ENCODE measurements around the gene JPH3. TPM values are rescaled to one million over a fixed set of nuclear protein-coding genes. Genes with fewer than 3 reads are reported as not detected.
A peak's percentile ranks its signal among the peaks of the same experiment; 100 is the strongest.

The JPH3 gene
- total and polyA plus RNA-seq, 2 experiments from 2014 or later: not detected

DNA sequence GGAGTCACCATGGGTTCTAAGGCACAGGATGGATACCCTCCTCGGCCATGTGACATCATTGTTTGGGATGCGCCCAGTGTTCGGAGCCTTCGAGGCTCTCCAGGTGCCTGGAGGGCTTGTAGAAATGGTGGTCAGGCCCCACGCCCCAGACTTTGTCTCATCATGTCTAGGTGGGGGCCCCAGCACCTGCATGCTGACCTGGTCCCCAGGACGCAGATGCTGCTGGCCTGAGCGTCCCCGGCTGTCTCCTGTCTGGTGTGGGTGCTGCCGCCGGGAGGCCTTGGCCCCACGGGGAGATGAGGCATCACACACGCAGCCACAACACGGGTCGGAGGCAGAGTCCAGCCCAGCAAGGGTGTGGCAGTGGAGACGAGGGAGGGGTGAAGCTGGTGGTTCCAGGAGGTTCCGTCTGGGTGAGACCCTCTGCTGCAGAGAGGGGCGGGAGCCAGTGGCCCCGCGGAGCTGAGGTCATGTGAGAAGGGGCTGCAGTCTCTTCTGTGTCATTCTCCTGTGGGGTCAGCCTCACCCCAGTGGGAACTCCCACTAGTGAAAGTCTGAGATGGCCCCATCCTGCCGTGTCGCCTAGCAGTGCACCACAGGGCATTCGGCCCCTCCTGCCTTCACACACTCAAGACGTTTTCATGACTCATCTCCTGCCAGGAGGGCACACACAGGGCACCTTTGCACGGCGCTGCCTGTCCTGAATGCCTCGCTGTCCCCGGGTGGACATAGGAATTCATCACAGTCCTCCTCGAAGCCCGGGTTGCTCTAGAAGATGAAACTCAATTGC is 46.6 kb downstream of the JPH3 start:
- Histone ChIP-seq H3K9ac (no peak overlapping the region), H4K20me1 (ENCODE audit: insufficient read depth) (no peaks in the 10 kb centered on the region), H3F3A (ENCODE audit: insufficient read depth) (no peaks in the 10 kb centered on the region), H3K79me2 (ENCODE audit: insufficient read depth) (no peaks in the 10 kb centered on the region), H3K9me3 (ENCODE audit: low read depth) (no peaks in the 10 kb centered on the region), H3K27ac (no peak overlapping the region), H3K4me3 (no peak overlapping the region), H3K36me3 (ENCODE audit: low read depth) (no peaks in the 10 kb centered on the region), H3K4me1 (ENCODE audit: insufficient read depth) (no peaks in the 10 kb centered on the region), H3K27me3 (replicated peaks; ENCODE audit: insufficient read depth) (peaks cover 32% of the 10 kb centered on the region), H3K9me2 (ENCODE audit: insufficient read depth) (no peaks in the 10 kb centered on the region), H2AFZ (no peak overlapping the region), H3K4me2 (ENCODE audit: unreplicated experiment) (no peak overlapping the region)
- in situ Hi-C loops (cut with MboI): no loop called here
- WGBS, 2 experiments (ENCODE audit: low coverage in 1 of 2, low lambda C conversion rate in 2 of 2, missing lambda C conversion rate in 2 of 2): 55 to 65% methylated on average over 27 to 28 of the region's 29 CpGs
- DNase-seq: no peak
- TF ChIP-seq EZH2phosphoT487 (IDR thresholded peaks at IDR 0.05; ENCODE audit: insufficient read depth, low read depth) (no peak), EZH2 (IDR thresholded peaks at IDR 0.05; ENCODE audit: insufficient read depth, poor library complexity, severe bottlenecking) (no peak)

DNA sequence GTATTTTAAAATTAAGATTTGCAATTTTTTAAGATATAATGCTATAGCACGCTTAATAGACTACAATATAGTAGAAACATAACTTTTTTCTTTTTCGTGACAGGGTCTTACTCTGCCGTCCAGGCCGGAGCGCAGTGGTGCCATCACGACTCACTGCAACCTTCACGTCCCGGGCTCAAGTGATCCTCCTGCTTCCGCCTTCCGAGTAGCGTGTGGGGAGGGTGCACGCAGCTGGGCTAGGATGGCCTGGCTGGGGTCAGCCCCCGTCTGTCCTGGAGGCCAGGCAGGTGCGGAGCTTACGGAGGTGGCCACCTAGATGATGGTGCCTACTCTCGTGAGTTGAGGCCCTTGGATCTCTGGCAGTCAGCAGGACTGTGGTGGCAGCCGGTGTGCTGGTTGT is 50.1 kb downstream of the JPH3 start:
- H3K27ac ChIP-seq: no peak overlapping the region
- no peak for DNase-seq
- no peak overlapping the region for H3K4me3 ChIP-seq
- no peak overlapping the region for H2AFZ ChIP-seq
- no peaks in the 10 kb centered on the region for H3K36me3 ChIP-seq (ENCODE audit: low read depth)
- no peaks in the 10 kb centered on the region for H3K9me2 ChIP-seq (ENCODE audit: insufficient read depth)
- H4K20me1 ChIP-seq (ENCODE audit: insufficient read depth): no peaks in the 10 kb centered on the region
- no peak for TF ChIP-seq EZH2phosphoT487 (IDR thresholded peaks at IDR 0.05; ENCODE audit: insufficient read depth, low read depth)
- no peak for TF ChIP-seq EZH2 (IDR thresholded peaks at IDR 0.05; ENCODE audit: insufficient read depth, poor library complexity, severe bottlenecking)
- 75 to 78% methylated on average over 17 of the region's 17 CpGs for WGBS, 2 experiments (ENCODE audit: low coverage in 1 of 2, low lambda C conversion rate in 2 of 2, missing lambda C conversion rate in 2 of 2)
- H3K27me3 ChIP-seq (replicated peaks; ENCODE audit: insufficient read depth): peaks cover 38% of the 10 kb centered on the region
- no peaks in the 10 kb centered on the region for H3F3A ChIP-seq (ENCODE audit: insufficient read depth)
- in situ Hi-C loops (cut with MboI): no loop called here
- H3K4me2 ChIP-seq (ENCODE audit: unreplicated experiment): no peak overlapping the region
- no peaks in the 10 kb centered on the region for H3K4me1 ChIP-seq (ENCODE audit: insufficient read depth)
- H3K9ac ChIP-seq: no peak overlapping the region
- H3K79me2 ChIP-seq (ENCODE audit: insufficient read depth): no peaks in the 10 kb centered on the region
- no peaks in the 10 kb centered on the region for H3K9me3 ChIP-seq (ENCODE audit: low read depth)

- 54 to 65% methylated on average over 6 of the region's 6 CpGs for WGBS, 2 experiments (ENCODE audit: low coverage in 1 of 2, low lambda C conversion rate in 2 of 2, missing lambda C conversion rate in 2 of 2)
- Histone ChIP-seq H3K36me3 (ENCODE audit: low read depth) (no peaks in the 10 kb centered on the region), H3K4me3 (no peak overlapping the region), H4K20me1 (ENCODE audit: insufficient read depth) (no peaks in the 10 kb centered on the region), H3K9ac (no peak overlapping the region), H3K79me2 (ENCODE audit: insufficient read depth) (no peaks in the 10 kb centered on the region), H3K9me3 (ENCODE audit: low read depth) (no peaks in the 10 kb centered on the region), H3K4me2 (ENCODE audit: unreplicated experiment) (no peak overlapping the region), H2AFZ (no peak overlapping the region), H3K27me3 (replicated peaks; ENCODE audit: insufficient read depth) (peaks cover 39% of the 10 kb centered on the region), H3K4me1 (ENCODE audit: insufficient read depth) (no peaks in the 10 kb centered on the region), H3K27ac (no peak overlapping the region), H3F3A (ENCODE audit: insufficient read depth) (no peaks in the 10 kb centered on the region), H3K9me2 (ENCODE audit: insufficient read depth) (no peaks in the 10 kb centered on the region)
- no peak for DNase-seq
- TF ChIP-seq EZH2 (IDR thresholded peaks at IDR 0.05; ENCODE audit: insufficient read depth, poor library complexity, severe bottlenecking) (no peak), EZH2phosphoT487 (IDR thresholded peaks at IDR 0.05; ENCODE audit: insufficient read depth, low read depth) (no peak)
- in situ Hi-C loops (cut with MboI): no loop called here
Observed at GRCh38 chr16:87652799-87653198, 50.5 kb downstream of the JPH3 start.

DNA sequence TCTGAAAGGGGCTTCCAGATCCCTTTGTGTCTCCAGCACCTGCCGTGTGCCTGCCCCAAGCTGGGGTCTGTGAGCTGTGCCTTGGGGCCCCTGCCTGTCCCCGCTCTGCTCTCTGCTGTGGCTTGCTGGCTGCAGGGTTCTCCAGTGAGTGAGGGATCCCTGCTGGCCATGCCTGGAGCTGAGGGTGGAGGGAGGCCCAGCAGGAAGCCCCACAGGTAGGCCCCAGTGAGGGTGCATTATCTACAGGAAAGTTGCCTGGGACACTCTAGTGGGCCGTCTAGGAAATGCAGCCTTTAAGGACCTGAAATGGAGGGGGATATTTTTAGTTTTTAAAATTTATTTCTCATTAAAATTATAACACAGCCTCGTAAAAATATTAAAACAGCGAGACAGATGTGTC is 50.9 kb downstream of the JPH3 start:
- no peaks in the 10 kb centered on the region for H3K9me3 ChIP-seq (ENCODE audit: low read depth)
- H3K4me3 ChIP-seq: no peak overlapping the region
- no peaks in the 10 kb centered on the region for H3F3A ChIP-seq (ENCODE audit: insufficient read depth)
- TF ChIP-seq EZH2phosphoT487 (IDR thresholded peaks at IDR 0.05; ENCODE audit: insufficient read depth, low read depth) (no peak), EZH2 (IDR thresholded peaks at IDR 0.05; ENCODE audit: insufficient read depth, poor library complexity, severe bottlenecking) (no peak)
- no peaks in the 10 kb centered on the region for H3K36me3 ChIP-seq (ENCODE audit: low read depth)
- H3K4me1 ChIP-seq (ENCODE audit: insufficient read depth): no peaks in the 10 kb centered on the region
- no peak overlapping the region for H2AFZ ChIP-seq
- no peak overlapping the region for H3K27ac ChIP-seq
- no peaks in the 10 kb centered on the region for H4K20me1 ChIP-seq (ENCODE audit: insufficient read depth)
- 39 to 43% methylated on average over 5 of the region's 5 CpGs for WGBS, 2 experiments (ENCODE audit: low coverage in 1 of 2, low lambda C conversion rate in 2 of 2, missing lambda C conversion rate in 2 of 2)
- no peaks in the 10 kb centered on the region for H3K79me2 ChIP-seq (ENCODE audit: insufficient read depth)
- H3K9ac ChIP-seq: no peak overlapping the region
- peak; percentile 36 for DNase-seq
- in situ Hi-C loops (cut with MboI): no loop called here
- no peak overlapping the region for H3K4me2 ChIP-seq (ENCODE audit: unreplicated experiment)
- peaks cover 37% of the 10 kb centered on the region for H3K27me3 ChIP-seq (replicated peaks; ENCODE audit: insufficient read depth)
- H3K9me2 ChIP-seq (ENCODE audit: insufficient read depth): no peaks in the 10 kb centered on the region
